Measurements from ENCODE around the gene MTCL3.

The MTCL3 gene

DNA sequence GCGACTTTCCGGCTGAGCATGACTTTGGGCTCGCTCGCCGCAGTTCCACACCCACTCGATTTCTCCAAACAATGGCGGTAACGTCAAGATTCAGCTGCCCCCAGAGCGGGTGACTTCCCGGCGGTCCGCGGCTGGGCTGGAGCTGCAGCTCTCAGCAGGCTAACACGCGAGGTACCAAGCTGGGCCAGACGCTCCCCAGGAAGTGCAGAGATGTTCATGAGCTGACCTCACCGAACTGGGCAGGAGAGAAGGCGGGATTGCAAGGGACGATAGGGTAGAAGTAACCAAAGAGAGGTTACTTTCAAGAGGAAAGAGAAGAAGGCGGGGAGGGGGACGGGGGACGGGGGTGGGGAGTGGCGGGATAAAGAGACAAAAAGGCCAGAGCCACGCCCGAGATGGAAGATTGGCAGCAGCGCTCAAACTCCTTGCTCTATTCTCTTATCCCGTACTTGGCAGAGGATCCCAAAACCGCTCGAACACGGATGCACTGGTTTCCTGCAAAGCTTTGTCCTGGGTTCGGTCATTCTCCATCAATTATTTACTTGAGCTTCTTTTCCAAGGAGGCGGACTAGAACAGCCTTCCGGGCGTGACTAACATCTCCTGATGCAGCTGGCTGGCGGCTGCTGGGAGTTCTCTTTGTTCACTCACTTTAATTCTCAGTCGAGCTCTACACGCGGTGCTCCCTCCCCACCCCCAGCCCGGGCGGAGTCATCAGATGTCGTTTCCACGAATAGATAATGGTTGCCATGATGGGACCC, at the start of gene MTCL3:
Gene MTCL3 (minus strand): TSS at position 626 of the 759 bp plus-strand sequence.
- peak; percentile 19 for DNase-seq (ENCODE audit: low read depth)

DNA sequence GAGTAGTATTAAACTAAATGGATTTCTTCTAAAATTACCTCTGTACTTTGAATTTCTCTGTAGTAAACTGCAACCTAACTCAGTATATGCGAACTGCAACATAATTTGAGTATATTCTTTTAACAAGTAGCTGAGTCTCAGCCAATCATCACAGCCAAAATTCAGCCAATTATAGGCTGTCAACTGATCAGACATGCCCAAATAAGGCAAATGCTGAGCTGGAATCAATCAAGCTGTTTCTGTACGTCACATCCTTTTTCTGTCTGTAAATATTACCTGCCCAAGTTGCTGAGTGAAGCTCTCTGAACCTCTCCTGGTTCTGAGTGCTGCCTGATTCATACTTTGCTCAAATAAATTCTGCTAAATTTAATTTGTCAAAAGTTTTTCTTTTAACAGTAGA, 48.3 kb upstream of the MTCL3 start:
- no peak for DNase-seq (ENCODE audit: low read depth)

DNA sequence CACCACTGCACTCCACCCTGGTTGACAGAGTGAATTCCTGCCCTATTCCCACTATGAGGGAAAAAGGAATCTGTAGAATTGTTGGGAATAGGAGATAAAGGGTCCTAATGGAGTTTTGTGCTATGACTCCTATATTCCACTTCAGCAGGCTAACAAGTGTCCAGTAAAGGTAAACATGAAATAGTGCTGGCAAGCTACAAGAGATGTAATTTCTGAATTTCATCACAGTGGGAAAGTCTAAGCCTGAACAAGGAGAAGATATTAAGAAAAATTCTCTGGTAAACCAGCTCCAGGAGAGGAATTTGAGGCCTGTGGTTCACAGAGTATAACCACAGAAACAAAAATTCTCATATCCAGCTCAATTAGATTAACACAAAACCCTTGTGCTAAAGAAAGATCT, 47.5 kb upstream of the MTCL3 start:
- DNase-seq (ENCODE audit: low read depth): no peak

DNA sequence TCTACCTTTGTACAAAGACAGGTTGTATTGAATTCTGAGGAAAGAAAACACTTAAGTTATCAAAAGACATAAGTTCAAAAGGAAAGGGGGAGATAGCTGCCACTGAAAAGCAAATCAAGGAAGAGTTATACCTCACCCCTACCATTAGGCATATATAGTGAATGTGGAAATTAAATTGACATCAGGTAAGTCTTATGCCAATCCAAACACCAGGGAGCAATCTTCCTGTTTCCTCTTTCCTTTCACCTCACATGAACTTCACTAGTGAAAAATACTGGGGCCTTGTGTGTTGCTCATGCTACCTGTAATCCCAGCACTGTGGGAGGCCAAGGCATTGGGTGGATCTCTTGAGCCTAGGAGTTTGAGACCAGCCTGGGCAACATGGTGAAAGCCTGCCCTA, 47.0 kb upstream of the MTCL3 start:
- no peak for DNase-seq (ENCODE audit: low read depth)

DNA sequence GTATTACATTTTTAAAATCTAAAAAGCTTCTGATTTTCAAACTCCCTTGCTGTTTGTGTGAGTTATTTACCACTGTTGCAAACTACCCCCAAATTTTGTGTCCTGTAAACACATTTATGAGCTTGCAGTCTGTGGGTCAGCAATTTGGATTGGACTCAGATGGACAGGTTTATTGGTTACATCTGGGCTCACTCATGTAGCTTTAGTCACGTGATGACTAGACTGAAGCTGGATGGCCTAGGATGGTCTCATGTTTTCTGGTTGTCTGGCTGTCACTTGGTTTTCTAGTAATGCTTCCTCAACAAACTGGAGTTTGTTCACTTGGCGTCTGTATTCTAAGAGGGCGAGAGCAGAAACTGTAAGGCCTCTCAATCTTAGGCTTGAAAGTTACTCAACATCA, 45.6 kb upstream of the MTCL3 start:
- DNase-seq (ENCODE audit: low read depth): no peak

DNA sequence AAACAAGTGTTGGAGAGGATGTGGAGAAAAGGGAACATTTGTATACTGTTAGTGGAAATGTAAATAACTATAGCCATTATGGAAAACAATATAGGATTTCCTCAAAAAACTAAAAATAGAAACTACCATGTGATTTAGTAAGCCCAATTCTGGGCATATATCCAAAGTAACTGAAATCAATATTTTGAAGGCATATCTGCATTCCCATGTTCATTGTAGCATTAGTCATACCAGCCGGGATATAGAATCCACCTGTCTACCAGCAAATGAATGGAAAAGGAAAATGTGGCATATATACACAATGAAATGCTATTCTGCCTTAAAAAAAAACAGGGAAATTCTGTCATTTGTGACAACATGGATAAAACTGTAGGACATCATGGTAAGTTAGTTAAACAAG, 42.5 kb upstream of the MTCL3 start:
- no peak for DNase-seq (ENCODE audit: low read depth)

DNA sequence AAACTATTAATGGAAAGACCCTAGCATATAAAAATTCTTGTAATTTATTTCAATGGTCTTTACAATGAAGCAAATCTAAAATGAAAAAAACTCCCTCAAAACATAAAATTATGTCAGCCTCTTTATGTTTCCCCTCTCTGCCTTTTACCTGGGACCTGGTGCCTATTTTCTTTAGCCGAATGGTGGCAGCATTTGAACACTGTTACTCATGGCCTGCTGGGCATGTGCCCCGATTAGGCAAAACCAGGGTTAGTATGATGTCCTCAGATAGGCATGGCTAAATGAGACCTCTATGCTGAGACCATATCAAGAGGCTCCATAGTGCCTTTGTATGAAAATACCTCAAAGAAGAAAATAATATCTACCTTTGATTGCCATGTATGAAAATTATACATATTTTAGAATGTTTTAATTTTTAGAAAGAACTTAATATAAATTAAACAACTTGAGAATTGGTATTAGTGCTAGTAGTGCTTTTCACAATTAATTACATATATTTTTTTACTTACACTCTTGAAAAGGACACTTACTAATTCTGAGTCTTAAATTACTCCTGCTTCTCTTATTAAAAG, 35.4 kb upstream of the MTCL3 start:
- no peak for DNase-seq (ENCODE audit: low read depth)

DNA sequence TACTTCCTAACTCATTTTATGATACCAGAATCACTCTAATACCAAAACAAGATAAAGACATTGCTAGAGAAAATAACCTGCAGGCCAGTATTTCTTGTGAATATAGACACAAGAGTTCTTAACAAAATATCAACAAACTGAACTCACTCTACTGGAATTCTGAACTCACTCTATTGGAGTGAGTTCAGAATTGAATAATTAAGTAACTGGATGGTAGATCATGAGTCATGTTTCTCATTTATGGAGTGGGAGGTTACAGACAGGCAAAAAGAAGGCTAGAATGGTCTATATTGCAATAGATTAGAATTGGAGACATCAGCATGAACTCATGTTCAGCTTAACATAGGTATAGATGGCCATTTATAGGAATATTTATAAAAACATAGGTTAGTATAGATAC, 31.3 kb upstream of the MTCL3 start:
- DNase-seq (ENCODE audit: low read depth): no peak

DNA sequence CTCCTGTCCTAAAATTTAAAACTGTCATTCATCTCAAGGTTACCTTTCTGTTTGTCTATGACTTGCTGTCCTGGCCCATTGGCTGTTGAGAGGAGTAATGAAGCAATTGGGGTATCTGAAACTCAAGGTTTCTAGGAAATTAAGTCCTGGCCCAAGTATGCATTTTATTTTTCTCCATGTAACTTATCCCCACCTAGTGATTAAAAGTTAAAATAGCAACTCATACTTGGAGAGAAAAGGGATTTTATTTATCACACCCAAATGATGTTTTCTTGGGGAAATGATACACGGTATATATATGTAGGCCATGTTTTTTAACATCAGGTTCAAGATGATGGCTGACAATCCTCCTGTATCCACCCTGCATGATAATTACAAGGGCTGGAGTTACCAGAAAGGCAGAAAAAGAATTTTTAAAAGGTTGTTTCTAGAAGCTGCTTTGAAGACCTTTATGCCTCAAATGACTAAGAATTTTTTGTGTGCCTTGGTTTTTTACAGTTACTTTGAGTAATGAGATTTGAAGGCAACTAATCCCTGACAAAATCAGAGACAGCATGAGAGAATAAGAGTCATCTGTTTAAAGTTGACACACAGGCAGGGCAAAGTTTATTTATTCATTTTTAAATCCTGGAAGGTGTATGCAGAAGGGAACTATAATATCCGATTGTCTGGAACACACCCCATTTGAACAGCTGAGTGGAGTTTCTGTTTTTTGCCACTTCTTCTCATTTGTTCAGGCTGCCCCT, 28.9 kb upstream of the MTCL3 start:
- DNase-seq (ENCODE audit: low read depth): no peak

DNA sequence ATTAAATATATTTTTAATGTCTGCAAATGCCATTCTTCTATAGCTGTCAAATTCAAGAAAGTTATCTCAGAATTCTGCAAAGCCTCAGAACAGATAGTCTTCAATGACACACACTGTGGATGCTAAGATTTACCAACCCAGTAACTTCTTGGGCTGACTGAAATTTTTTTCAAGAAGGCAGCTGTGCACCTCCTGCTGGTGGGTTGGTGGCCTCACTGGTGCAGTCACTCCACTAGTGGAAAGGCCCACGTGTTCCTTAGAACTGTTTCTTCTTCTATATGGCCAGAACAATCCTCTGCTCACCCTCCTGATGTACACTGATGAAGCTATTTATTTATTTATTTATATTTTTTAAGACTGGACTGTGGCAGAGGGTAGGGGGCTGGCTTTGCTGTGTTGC, 28.1 kb upstream of the MTCL3 start:
- DNase-seq (ENCODE audit: low read depth): no peak

DNA sequence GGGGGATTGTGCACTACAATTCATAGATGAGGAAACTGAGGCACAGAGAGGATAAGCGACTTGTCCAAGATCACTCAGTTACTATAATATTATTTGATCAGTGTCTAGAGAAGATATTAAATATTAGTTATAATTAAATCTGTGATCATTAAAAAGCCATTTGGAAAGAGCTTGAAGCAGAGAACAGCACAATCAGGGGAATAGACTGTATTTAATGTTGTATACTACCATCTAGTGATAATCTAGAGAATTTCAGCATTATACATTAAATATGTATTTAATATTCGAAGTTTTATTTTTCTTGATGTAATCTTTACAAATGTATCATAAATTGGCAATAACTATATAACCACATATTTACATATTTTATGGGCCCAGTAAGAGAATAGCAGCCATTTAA, 20.1 kb upstream of the MTCL3 start:
- no peak for DNase-seq (ENCODE audit: low read depth)

DNA sequence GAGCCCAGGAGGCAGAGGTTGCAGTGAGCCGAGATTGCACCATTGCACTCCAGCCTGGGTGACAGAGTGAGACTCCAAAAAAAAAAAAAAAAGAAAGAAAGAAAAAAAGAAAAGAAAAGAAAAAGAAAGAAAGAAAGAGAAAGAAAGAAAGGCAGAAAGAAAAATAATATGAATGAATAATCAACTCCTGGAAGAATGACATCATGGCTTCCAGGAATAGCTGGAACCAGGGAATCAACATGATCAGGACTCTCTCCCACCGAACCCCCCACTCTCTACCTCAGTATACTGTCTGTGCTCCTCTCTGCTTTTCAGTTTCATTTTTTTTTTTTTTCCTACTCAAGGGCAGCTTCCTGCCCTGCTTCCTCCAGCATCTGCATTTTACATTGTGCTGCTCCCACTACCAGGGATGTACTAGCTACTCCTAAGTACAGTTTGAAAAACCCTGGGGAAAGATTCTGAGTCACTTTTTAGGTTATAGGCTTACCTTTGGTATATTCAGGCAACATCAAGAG, 19.7 kb upstream of the MTCL3 start:
- DNase-seq (ENCODE audit: low read depth): no peak

DNA sequence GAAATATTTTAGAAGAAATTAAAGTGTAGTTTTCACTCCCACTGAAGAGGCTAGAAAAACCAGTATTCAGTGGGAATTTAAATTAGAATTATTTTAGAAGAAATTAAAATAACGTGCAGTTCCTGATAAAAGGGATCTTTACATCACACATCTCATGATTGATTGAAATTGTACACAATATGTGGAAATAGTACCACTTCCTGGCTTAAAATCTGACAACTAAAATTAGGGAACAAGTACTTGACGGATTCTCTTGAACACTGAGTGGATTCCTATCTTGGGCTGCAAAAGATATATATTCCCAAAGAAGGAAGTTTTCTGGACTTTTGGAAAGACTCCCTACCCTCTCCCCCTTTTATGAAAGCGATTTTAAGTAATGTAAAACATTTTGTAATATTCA, 14.6 kb upstream of the MTCL3 start:
- no peak for DNase-seq (ENCODE audit: low read depth)

DNA sequence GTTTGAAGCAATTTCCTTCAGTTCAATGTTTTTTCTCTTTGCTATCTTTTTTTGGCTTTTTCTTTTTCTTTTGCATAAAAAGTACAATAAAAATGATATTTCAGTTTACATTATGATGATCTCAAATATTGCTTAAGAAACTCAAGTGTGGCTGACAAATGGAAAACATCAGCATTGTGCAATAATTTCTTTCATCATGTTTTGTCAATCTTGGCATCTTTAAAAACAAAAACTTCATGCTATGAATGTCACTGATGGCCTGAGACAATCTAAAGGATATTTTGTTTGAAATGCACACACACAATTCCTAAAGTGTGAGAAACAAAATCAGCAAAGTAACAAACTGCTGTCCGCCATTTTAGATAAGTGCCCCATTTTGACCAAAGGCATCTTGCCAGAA, 13.9 kb upstream of the MTCL3 start:
- no peak for DNase-seq (ENCODE audit: low read depth)

DNA sequence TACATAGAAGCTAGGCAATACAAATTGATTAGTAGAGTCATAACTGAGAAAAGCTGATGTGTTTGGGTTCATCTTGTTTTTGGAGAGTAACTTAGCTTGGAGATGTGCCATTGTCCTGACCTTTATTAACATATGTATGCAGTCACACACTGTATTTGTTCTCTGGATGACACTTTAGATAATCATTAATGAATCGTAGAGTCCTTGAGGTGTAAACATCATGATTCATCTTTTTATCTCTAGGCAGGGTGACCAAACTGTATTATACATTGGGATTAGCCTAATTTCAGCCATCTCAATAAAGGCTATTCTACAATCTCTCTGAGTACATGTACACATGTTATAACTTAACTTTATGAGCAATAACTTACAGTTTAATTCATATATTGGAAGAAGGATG, 3.6 kb upstream of the MTCL3 start:
- DNase-seq (ENCODE audit: low read depth): no peak

DNA sequence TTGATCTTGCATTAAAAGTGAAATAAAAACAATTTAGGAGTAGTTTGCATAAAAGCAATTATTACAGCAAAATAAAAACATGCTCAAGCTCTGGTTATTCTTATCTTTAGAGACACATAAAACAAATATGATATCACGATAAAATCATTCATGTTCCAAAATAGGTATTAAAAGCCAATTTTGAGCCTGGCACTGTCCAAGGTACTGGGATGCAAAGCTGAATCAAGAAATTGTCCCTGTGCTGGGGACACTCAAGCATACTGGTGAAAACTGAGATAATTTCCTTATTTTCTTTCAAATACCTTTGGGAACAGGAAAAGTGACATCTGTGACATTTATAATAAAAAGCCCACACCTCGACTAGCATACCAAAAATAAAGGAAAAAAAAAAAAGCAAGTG, 931 bp upstream of the MTCL3 start:
- DNase-seq (ENCODE audit: low read depth): no peak

DNA sequence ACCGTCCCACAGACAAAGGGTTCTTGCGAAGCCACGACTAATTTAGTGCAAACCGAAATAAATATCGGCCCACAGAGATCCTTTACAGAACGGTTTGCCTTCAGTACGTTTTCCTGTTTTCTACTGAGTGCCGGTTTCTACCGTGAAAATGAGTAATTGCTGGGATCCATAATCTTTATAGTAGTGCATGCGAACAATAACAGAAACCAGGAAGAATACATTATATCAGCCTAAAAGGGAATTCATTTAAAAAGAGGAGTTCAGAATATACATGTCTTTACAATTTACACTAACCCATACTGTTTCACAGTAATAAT, 292 bp upstream of the MTCL3 start:
- no peak for DNase-seq (ENCODE audit: low read depth)

DNA sequence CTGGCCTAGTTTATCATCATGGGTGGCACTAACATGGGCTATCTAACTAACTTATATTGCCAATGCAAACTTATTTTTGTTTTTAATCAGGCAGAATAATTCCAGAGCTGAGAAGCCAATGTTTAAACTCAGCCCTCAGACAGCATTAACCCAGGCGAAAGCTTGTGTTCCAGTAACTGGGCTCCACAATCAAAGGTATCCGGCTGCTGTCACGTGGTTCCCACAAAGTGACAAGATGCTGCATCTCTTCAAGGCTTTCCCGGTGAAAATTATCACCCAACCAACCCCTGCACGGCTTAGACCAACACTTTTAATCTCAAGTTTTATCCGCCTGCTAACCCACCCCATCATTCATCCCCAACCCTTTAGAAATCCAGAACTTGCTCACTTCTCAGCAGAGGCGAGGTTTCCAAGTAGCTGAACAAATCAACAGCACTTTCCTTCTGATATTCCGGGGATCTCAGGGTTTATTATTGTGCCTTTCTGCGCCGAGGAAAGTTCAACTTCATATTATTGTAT, 885 bp downstream of the MTCL3 start:
- DNase-seq (ENCODE audit: low read depth): no peak

DNA sequence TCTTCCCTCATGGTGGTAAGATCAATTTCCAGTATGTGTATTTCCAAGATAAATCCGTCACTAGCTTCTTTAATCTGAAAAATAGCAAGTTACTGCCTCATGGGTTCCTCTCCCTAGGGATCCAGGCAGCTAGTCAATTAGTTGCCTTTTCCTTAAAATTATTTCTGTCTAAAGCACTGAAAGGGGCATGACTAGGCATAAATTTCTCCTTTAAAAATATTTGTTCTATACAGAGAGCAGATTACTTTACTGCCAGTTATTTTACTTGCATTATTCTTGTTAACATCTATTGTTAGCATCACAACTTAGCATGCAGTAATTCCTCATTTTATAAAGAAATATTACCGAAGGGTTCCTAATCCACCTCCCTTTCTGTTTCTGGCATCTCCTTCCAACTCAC, 1.4 kb downstream of the MTCL3 start:
- DNase-seq (ENCODE audit: low read depth): no peak

DNA sequence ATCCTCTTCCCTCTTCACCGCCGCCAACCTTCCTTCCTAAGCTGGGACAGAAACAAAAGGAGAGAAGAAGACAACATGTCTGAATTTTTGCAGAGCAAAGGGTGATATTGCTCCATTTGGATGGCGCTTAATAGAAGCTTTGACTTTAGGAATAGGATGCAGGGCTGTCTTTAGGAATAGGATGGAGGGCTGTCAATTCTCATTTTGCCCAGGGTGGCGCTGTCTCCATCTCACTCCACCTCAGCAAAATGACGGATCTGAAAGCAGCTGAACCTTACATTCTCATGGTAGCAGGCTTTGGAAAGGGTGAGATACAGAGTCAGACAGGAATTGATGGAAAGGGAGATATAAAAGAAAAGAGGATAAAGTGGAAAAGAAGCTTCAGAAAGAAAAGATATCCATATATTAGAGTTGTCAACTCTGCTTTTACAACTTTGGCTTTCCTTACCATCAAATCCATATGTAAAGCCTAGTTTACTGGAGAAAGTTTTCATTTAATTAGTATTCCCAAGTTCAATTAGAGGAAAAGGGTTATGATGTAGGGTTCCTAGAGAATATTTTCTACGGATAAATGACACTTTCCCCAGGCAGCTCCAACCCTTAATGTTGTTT, 2.4 kb downstream of the MTCL3 start:
- DNase-seq (ENCODE audit: low read depth): no peak

DNA sequence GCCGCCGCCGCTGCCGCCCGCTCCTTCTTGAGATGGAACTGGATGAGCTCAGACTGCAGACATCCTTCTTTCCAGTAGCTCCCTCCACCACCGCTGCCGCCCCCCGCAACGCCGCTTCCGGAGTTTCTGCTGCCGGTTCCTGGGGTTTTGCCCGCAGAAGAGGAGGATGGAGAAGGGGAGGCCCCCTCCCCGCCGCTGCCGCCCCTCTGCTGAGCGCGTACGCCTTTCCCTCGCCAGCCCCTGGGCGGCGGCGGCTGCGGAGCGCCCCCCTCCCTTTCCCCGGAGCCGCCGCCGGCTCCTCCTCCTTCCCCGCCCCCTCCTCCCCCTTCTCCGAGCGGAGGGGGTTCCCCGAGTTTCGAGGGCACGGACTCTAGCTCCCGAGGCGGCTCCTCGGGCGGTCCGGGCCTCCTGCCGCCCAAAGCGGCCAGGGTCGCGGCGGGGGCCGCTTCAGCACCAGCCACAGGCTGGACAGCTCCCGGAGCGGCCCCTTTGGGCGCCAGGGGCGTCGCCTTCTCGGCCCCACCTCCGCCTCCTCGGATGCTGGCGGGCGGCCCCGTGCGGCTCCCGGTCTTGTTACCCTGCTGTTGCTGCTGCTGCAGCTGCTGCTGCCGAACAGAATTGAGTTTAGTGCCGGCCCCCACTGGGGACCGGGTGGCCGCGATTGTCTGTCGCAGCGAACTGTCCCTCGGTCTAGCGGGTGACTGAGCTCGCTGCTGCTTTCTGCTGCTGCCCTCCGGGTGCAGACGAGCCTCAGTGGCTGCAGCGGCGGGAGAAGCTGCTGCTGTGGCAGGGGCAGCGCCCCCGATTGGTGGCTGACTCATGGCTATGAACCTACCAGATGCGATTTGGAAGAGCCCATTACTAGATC, 3.1 kb downstream of the MTCL3 start:
- peak; percentile 29 for DNase-seq (ENCODE audit: low read depth)
